A673 (cell line): ENCODE results near the gene SREBF1.

Experiments
- EZH2 ChIP-seq: fragments of 200-600 bp; sonication (generic); IDR thresholded peaks from 2 replicates; pipeline ENCODE4 v1.6.1; 2017; ENCODE audit warnings: borderline replicate concordance, low read depth, mild to moderate bottlenecking, mixed read lengths, antibody characterized with exemption, low read length; ENCODE audit not compliant: poor library complexity, severe bottlenecking
- TF ChIP-seq, protein P1 (sequence below): fragments of 300-800, 200-600 bp; sonication (generic); conservative IDR thresholded peaks from 2 replicates; pipeline ENCODE4 v1.5.1; 2017; ENCODE audit warnings: low read depth, mild to moderate bottlenecking, antibody characterized with exemption, low read length, moderate library complexity, mixed read lengths

GRCh38 chr17:17788967-17789366 is 47.8 kb downstream of the SREBF1 start:
- TF ChIP-seq, protein P1, sequence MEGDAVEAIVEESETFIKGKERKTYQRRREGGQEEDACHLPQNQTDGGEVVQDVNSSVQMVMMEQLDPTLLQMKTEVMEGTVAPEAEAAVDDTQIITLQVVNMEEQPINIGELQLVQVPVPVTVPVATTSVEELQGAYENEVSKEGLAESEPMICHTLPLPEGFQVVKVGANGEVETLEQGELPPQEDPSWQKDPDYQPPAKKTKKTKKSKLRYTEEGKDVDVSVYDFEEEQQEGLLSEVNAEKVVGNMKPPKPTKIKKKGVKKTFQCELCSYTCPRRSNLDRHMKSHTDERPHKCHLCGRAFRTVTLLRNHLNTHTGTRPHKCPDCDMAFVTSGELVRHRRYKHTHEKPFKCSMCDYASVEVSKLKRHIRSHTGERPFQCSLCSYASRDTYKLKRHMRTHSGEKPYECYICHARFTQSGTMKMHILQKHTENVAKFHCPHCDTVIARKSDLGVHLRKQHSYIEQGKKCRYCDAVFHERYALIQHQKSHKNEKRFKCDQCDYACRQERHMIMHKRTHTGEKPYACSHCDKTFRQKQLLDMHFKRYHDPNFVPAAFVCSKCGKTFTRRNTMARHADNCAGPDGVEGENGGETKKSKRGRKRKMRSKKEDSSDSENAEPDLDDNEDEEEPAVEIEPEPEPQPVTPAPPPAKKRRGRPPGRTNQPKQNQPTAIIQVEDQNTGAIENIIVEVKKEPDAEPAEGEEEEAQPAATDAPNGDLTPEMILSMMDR: no peak
- no peak for TF ChIP-seq EZH2
